Tibial nerve (tissue), 4 donors: Measurements from ENCODE around the gene LMO7.
"Not testable (repeated sequence)": the region's sequence is repeated elsewhere in the genome, so short reads cannot be mapped to it uniquely, and the experiment has no call there.

ENCODE experiments used
- EP300 ChIP-seq, 2 donors: sonication (generic); formaldehyde crosslinking; IDR thresholded peaks; one replicate each; pipeline ENCODE4 v1.6.1; 2017; ENCODE audit warnings: antibody characterized with exemption in 2 of 2, mild to moderate bottlenecking in 1 of 2
- POLR2A ChIP-seq, 2 donors: fragments of 450-650 bp; IDR thresholded peaks; one replicate each; pipeline ENCODE4 v1.6.1; 2017; ENCODE audit warnings: antibody characterized with exemption in 2 of 2, mild to moderate bottlenecking in 2 of 2, moderate library complexity in 2 of 2
- TF ChIP-seq, protein P1 (sequence below), 5 experiments: fragments of 200-600 bp in 3 of 5; fragments of 450-650 bp in 2 of 5; sonication (generic) in 3 of 5; IDR thresholded peaks; one replicate each; pipeline ENCODE4 v1.5.1; 2016 to 2019; ENCODE audit warnings: antibody characterized with exemption in 5 of 5, mild to moderate bottlenecking in 3 of 5, moderate library complexity in 2 of 5

GRCh38 chr13:75743072-75743471 lies 106.9 kb downstream of the LMO7 start:
- TF ChIP-seq, protein P1, sequence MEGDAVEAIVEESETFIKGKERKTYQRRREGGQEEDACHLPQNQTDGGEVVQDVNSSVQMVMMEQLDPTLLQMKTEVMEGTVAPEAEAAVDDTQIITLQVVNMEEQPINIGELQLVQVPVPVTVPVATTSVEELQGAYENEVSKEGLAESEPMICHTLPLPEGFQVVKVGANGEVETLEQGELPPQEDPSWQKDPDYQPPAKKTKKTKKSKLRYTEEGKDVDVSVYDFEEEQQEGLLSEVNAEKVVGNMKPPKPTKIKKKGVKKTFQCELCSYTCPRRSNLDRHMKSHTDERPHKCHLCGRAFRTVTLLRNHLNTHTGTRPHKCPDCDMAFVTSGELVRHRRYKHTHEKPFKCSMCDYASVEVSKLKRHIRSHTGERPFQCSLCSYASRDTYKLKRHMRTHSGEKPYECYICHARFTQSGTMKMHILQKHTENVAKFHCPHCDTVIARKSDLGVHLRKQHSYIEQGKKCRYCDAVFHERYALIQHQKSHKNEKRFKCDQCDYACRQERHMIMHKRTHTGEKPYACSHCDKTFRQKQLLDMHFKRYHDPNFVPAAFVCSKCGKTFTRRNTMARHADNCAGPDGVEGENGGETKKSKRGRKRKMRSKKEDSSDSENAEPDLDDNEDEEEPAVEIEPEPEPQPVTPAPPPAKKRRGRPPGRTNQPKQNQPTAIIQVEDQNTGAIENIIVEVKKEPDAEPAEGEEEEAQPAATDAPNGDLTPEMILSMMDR (IDR thresholded peaks at IDR 0.05): not testable (repeated sequence)
- TF ChIP-seq POLR2A, EP300 (IDR thresholded peaks at IDR 0.05): not testable (repeated sequence)
